Activated CD4-positive, alpha-beta T cell treated with anti-CD3 and anti-CD28 coated beads for 4 hours (primary cell): ENCODE measurements around the gene BAG1.

Experiments used
- DNase-seq, 2 donors: peaks; one replicate each; pipeline ENCODE4 v3.0.0-alpha.2; 2020

BAG1 gene

GRCh38 chr9:33209394-33209793, 55.1 kb downstream of the BAG1 start:
- no peak for DNase-seq

- peak in 1 of 2 donors; percentile 12 for DNase-seq
These were observed 61.8 kb downstream of the BAG1 start for GRCh38 chr9:33202552-33203201.
